K562 (cell line): Measurements from ENCODE around the gene TRPM6. TPM values are rescaled to one million over a fixed set of nuclear protein-coding genes. Genes with fewer than 3 reads are reported as not detected.

Experiments used
- ARID3A ChIP-seq: IDR thresholded peaks from 2 replicates; pipeline ENCODE4 v1.6.1; 2012; ENCODE audit warnings: low read depth, low read length, improper control_type of control experiment, borderline replicate concordance
- HDAC3 ChIP-seq: fragments of 450-650 bp; IDR thresholded peaks from 2 replicates; pipeline ENCODE4 v1.6.1; 2018; ENCODE audit warnings: borderline replicate concordance, mild to moderate bottlenecking, moderate library complexity; ENCODE audit not compliant: partially characterized antibody
- NCOA1 ChIP-seq: fragments of 450-650 bp; IDR thresholded peaks from 2 replicates; pipeline ENCODE4 v1.6.1; 2016; ENCODE audit warnings: low read depth
- NCOR1 ChIP-seq: fragments of 450-650 bp; IDR thresholded peaks from 2 replicates; pipeline ENCODE4 v1.6.1; 2016; ENCODE audit warnings: mild to moderate bottlenecking, moderate library complexity
- PPARD ChIP-seq: fragments of 250-450 bp; sonication (Bioruptor Pico); IDR thresholded peaks from 2 replicates; pipeline ENCODE4 v1.8.0; 2022; ENCODE audit warnings: inconsistent platforms, mild to moderate bottlenecking, moderate library complexity
- SMAD4 ChIP-seq: fragments of 250-450 bp; sonication (Bioruptor Pico); conservative IDR thresholded peaks from 2 replicates; pipeline ENCODE4 v1.8.0; 2021; ENCODE audit warnings: inconsistent platforms, mild to moderate bottlenecking, moderate library complexity
- SREBF1 ChIP-seq: fragments of 150-350 bp; IDR thresholded peaks from 2 replicates; pipeline ENCODE4 v1.6.1; 2014; ENCODE audit warnings: antibody characterized with exemption, low read depth, low read length, borderline replicate concordance
- TEAD4 ChIP-seq, 2 experiments: sonication (generic) in 1 of 2; formaldehyde crosslinking in 1 of 2; IDR thresholded peaks; 2 replicates each; pipeline versions ENCODE4 v1.6.1 to v1.8.0; 2012 to 2022; ENCODE audit warnings: borderline replicate concordance in 1 of 2, inconsistent platforms in 1 of 2, low read length in 1 of 2, mild to moderate bottlenecking in 1 of 2, missing genetic modification reagents in 1 of 2
- ZBTB17 ChIP-seq: fragments of 450-650 bp; formaldehyde crosslinking; IDR thresholded peaks from 2 replicates; pipeline ENCODE4 v1.4.0; 2020; ENCODE audit warnings: mild to moderate bottlenecking
- ZNF143 ChIP-seq: sonication (generic); formaldehyde crosslinking; IDR thresholded peaks from 2 replicates; pipeline ENCODE4 v1.9.0; 2022; ENCODE audit warnings: mild to moderate bottlenecking, missing genetic modification reagents
- ZNF318 ChIP-seq, 2 experiments: fragments of 450-650 bp; IDR thresholded peaks; 2 replicates each; pipeline ENCODE4 v1.6.1; 2016; ENCODE audit warnings: mild to moderate bottlenecking in 2 of 2, borderline replicate concordance in 1 of 2, low read depth in 1 of 2, moderate library complexity in 1 of 2
- ZNF445 ChIP-seq: fragments of 250-450 bp; sonication (Bioruptor Pico); IDR thresholded peaks from 2 replicates; pipeline ENCODE4 v1.4.0; 2020; ENCODE audit warnings: low read depth, mild to moderate bottlenecking, moderate library complexity
- polyA plus RNA-seq, 8 experiments: library from polyadenylated mRNA; depleted of rRNA in 4 of 8; stranded (reverse) in 5 of 8; unstranded in 3 of 8; fragments of >200 nt; fragmentation: Nextera tagmentation in 2 of 8; fragmentation: Illumina TruSeq in 1 of 8; extraction: Ambion mirVana in 2 of 8; extraction: Trizol in 1 of 8; gene quantifications; 2 replicates each; pipeline versions ENCODE4 v1.2.1 to v1.2.3, GENCODE V29; 2011 to 2014; ENCODE audit warnings: inconsistent platforms in 1 of 8, missing spikeins in 1 of 8
- total RNA-seq, 7 experiments: library from RNA; depleted of rRNA in 6 of 7; stranded (reverse); fragments of >200 nt in 6 of 7; fragmentation: Illumina TruSeq in 2 of 7; extraction: Trizol in 2 of 7; gene quantifications; 2 replicates each; pipeline versions ENCODE4 v1.2.1 to v1.2.3, GENCODE V29; 2011 to 2021; ENCODE audit warnings: low replicate concordance in 1 of 7

The TRPM6 gene
- total and polyA plus RNA-seq, 9 of the 15 experiments (the other 6 are each of a cell fraction or from before 2014, with no cell fraction given): 0.03 to 0.16 (median 0.09) TPM

GRCh38 chr9:74865177-74865576 lies 22.5 kb downstream of the TRPM6 start (continued):
- no peak for TF ChIP-seq ZNF318 (IDR thresholded peaks at IDR 0.05; ENCODE audit: borderline replicate concordance in 1 of 2, low read depth in 1 of 2)
- no peak for TF ChIP-seq ZBTB17 (CRISPR knock-in tag)
- TF ChIP-seq ARID3A: no peak
- TF ChIP-seq NCOR1: no peak
- TF ChIP-seq NCOA1: no peak
- TF ChIP-seq ZNF445 (CRISPR knock-in tag): no peak
- TF ChIP-seq SMAD4 (CRISPR knock-in tag): no peak
- TF ChIP-seq PPARD (CRISPR knock-in tag): no peak
- TF ChIP-seq TEAD4 (IDR thresholded peaks at IDR 0.05; ENCODE audit: low read length): no peak
- no peak for TF ChIP-seq TEAD4 (CRISPR knock-in tag; IDR thresholded peaks at IDR 0.05; ENCODE audit: borderline replicate concordance)
- no peak for TF ChIP-seq HDAC3
- no peak for TF ChIP-seq ZNF143 (CRISPR knock-in tag)
- no peak for TF ChIP-seq SREBF1
- TF ChIP-seq, all 486 proteins: peak for 0
